CD4-positive, alpha-beta T cell treated with Interleukin-4 for 4 hours (primary cell): ENCODE data around the gene LDLRAD2.
"Not testable (repeated sequence)": the region's sequence is repeated elsewhere in the genome, so short reads cannot be mapped to it uniquely, and the experiment has no call there.

Experiments used
- DNase-seq: peaks from one replicate; pipeline ENCODE4 v3.0.0-alpha.2; 2020

LDLRAD2 gene

GRCh38 chr1:21811875-21812305, at the start of gene LDLRAD2:
Gene LDLRAD2 (plus strand): TSS chr1:21812265. CDS start chr1:21812452, 187 bp downstream.
- no peak for DNase-seq

- DNase-seq = no peak
Measured at GRCh38 chr1:21763236-21763635, 48.8 kb upstream of the LDLRAD2 start.

GRCh38 chr1:21763694-21764419, 48.2 kb upstream of the LDLRAD2 start:
- DNase-seq = no peak

GRCh38 chr1:21764615-21765423, 47.2 kb upstream of the LDLRAD2 start:
- no peak for DNase-seq

- no peak for DNase-seq
Measured at GRCh38 chr1:21766210-21766609, 45.9 kb upstream of the LDLRAD2 start.

GRCh38 chr1:21767106-21767505, 45.0 kb upstream of the LDLRAD2 start:
- DNase-seq = not testable (repeated sequence)

GRCh38 chr1:21770201-21770600, 41.9 kb upstream of the LDLRAD2 start:
- no peak for DNase-seq

GRCh38 chr1:21770602-21771001, 41.5 kb upstream of the LDLRAD2 start:
- DNase-seq = not testable (repeated sequence)

GRCh38 chr1:21771672-21772071, 40.4 kb upstream of the LDLRAD2 start:
- DNase-seq = not testable (repeated sequence)

GRCh38 chr1:21773585-21773984, 38.5 kb upstream of the LDLRAD2 start:
- DNase-seq = peak; percentile 46

GRCh38 chr1:21774835-21775549, 37.1 kb upstream of the LDLRAD2 start:
- no peak for DNase-seq

- no peak for DNase-seq
Measured at GRCh38 chr1:21775550-21775914, 36.5 kb upstream of the LDLRAD2 start.

- DNase-seq = no peak
Measured at GRCh38 chr1:21775985-21776562, 36.0 kb upstream of the LDLRAD2 start.

- DNase-seq = not testable (repeated sequence)
Measured at GRCh38 chr1:21776925-21777324, 35.1 kb upstream of the LDLRAD2 start.

- DNase-seq = no peak
Measured at GRCh38 chr1:21778405-21778727, 33.7 kb upstream of the LDLRAD2 start.

- peak; percentile 47 for DNase-seq
Measured at GRCh38 chr1:21779613-21780521, 32.2 kb upstream of the LDLRAD2 start.

- DNase-seq = no peak
Measured at GRCh38 chr1:21781815-21782348, 30.2 kb upstream of the LDLRAD2 start.

- peak; percentile 52 for DNase-seq
Measured at GRCh38 chr1:21782349-21782867, 29.7 kb upstream of the LDLRAD2 start.

- peak; percentile 97 for DNase-seq
Measured at GRCh38 chr1:21782868-21783678, 29.0 kb upstream of the LDLRAD2 start, which contains the start of gene USP48. Gene USP48 (minus strand): TSS chr1:21783149. CDS start chr1:21782957, 192 bp downstream.
